Fibroblast of the aortic adventitia (primary cell): ENCODE results near the gene OR6Q1. TPM values are rescaled to one million over a fixed set of nuclear protein-coding genes. Genes with fewer than 3 reads are reported as not detected.
"Not testable (repeated sequence)": the region's sequence is repeated elsewhere in the genome, so short reads cannot be mapped to it uniquely, and the experiment has no call there.

ENCODE experiments used
- DNase-seq: peaks from one replicate; pipeline ENCODE4 v3.0.0-alpha.2; 2010; ENCODE audit warnings: low read depth
- H3K4me3 ChIP-seq: 2 replicates; pipeline ENCODE4 v1.5.1; 2011; ENCODE audit warnings: low read depth, mild to moderate bottlenecking, control low read depth, low read length, moderate library complexity
- CTCF ChIP-seq: IDR thresholded peaks from 2 replicates; pipeline ENCODE4 v1.5.1; 2011; ENCODE audit warnings: mild to moderate bottlenecking, low read length, control low read depth, inconsistent platforms; ENCODE audit not compliant: insufficient read depth
- total RNA-seq: library from RNA; depleted of rRNA; stranded (reverse); fragments of >200 nt; gene quantifications from 2 replicates; pipeline ENCODE4 v1.2.3, GENCODE V29; 2012; ENCODE audit warnings: low replicate concordance

The OR6Q1 gene
- total RNA-seq: not detected in 2 replicates

GRCh38 chr11:58030653-58031052 is at the start of gene OR6Q1:
Gene OR6Q1, plus strand, starts transcription at chr11:58030953. Its CDS starts 0 bp downstream, at chr11:58030953.
- DNase-seq: no peak
- no peak within 1 kb of the TSS for H3K4me3 ChIP-seq
- TF ChIP-seq CTCF: no peak

- DNase-seq: no peak
- no peak overlapping the region for H3K4me3 ChIP-seq
- no peak for TF ChIP-seq CTCF
Measured at GRCh38 chr11:57981536-57981935, 49.2 kb upstream of the OR6Q1 start.

- TF ChIP-seq CTCF: no peak
- H3K4me3 ChIP-seq: no peak overlapping the region
- DNase-seq: no peak
Measured at GRCh38 chr11:57982776-57983175, 48.0 kb upstream of the OR6Q1 start.

GRCh38 chr11:57983191-57983590 is 47.6 kb upstream of the OR6Q1 start:
- no peak overlapping the region for H3K4me3 ChIP-seq
- no peak for TF ChIP-seq CTCF
- peak; percentile 12 for DNase-seq

GRCh38 chr11:57999523-57999922 is 31.2 kb upstream of the OR6Q1 start:
- DNase-seq: not testable (repeated sequence)

GRCh38 chr11:58000021-58000420 is 30.7 kb upstream of the OR6Q1 start:
- H3K4me3 ChIP-seq, DNase-seq: not testable (repeated sequence)

More at GRCh38 chr11:57999523-57999922, 31.2 kb upstream of the OR6Q1 start:
- H3K4me3 ChIP-seq: not testable (repeated sequence)

- TF ChIP-seq CTCF: no peak
- DNase-seq: no peak
- H3K4me3 ChIP-seq: no peak overlapping the region
Measured at GRCh38 chr11:58000699-58001098, 30.1 kb upstream of the OR6Q1 start.

- no peak for TF ChIP-seq CTCF
- DNase-seq: no peak
Measured at GRCh38 chr11:58003036-58003435, 27.7 kb upstream of the OR6Q1 start.

More at GRCh38 chr11:58003036-58003435, 27.7 kb upstream of the OR6Q1 start:
- H3K4me3 ChIP-seq: no peak overlapping the region
